HepG2 (cell line): Measurements from ENCODE around the gene ACOT2. TPM values are rescaled to one million over a fixed set of nuclear protein-coding genes. Genes with fewer than 3 reads are reported as not detected.

Experiments used
- ATAC-seq: fragments of 200-7000 bp; cut with Tn5 transposase; 3 replicates; pipeline ENCODE4 v1.9.1; 2020; ENCODE audit warnings: mild to moderate bottlenecking, moderate library complexity
- BruUV-seq: library from RNA; stranded (reverse); fragments of 400-500 nt; replicated peaks from 2 replicates; lab custom pipeline; 2021; lab: Mats Ljungman, UMichigan
- CTCF ChIA-PET: fragments of 300-600 bp; formaldehyde crosslinking; extraction: SDS; loops from one replicate; lab custom pipeline; 2021; ENCODE audit warnings: low total read pairs, inconsistent platforms, low intra/inter-chr PET ratio; lab: Yijun Ruan, JAX
- POLR2A ChIA-PET: fragments of 350-600 bp; sonication (Branson Sonifier 250); formaldehyde crosslinking; loops from one replicate; lab custom pipeline; 2020; ENCODE audit warnings: antibody characterized with exemption, inconsistent platforms; lab: Yijun Ruan, JAX
- DNase-seq: peaks from one replicate; pipeline ENCODE4 v3.0.0-alpha.2; 2015; ENCODE audit warnings: low spot score
- FAIRE-seq: peaks from 3 replicates; lab custom pipeline; 2011; peaks lifted over from hg19 to GRCh38; lab: Jason Lieb, UNC
- H2AFZ ChIP-seq: one replicate; pipeline ENCODE4 v1.6.1; 2011; ENCODE audit warnings: low read length, inconsistent platforms
- H3K27ac ChIP-seq: fragments of 300-600 bp; 3 replicates; pipeline ENCODE4 v1.8.0; 2011; ENCODE audit warnings: mixed run types, mild to moderate bottlenecking, mixed read lengths, low read length, inconsistent platforms; ENCODE audit not compliant: insufficient read depth; ENCODE audit errors: extremely low read length
- H3K27me3 ChIP-seq, 2 experiments: fragments of 200-600 bp in 1 of 2; 2 replicates in 1 of 2; 3 replicates in 1 of 2; pipeline versions ENCODE4 v1.6.0 to v1.8.0; 2011; ENCODE audit warnings: low read length in 2 of 2, mild to moderate bottlenecking in 2 of 2, moderate library complexity in 2 of 2, inconsistent platforms in 1 of 2; ENCODE audit not compliant: insufficient read depth in 2 of 2, control insufficient read depth in 1 of 2
- H3K36me3 ChIP-seq, 2 experiments: fragments of 200-600 bp in 1 of 2; replicated peaks in 1 of 2; 2 replicates in 1 of 2; 3 replicates in 1 of 2; pipeline versions ENCODE4 v1.5.1 to v1.8.0; 2011; ENCODE audit warnings: low read length in 2 of 2, inconsistent platforms in 1 of 2; ENCODE audit not compliant: insufficient read depth in 2 of 2, control insufficient read depth in 1 of 2
- H3K4me1 ChIP-seq: 2 replicates; pipeline ENCODE4 v1.5.1; 2012; ENCODE audit warnings: low read length, inconsistent platforms; ENCODE audit not compliant: insufficient read depth
- H3K4me2 ChIP-seq: 2 replicates; pipeline ENCODE4 v1.6.0; 2011; ENCODE audit warnings: low read depth, low read length, inconsistent platforms
- H3K4me3 ChIP-seq, 3 experiments: fragments of 200-600 bp in 1 of 3; sonication (generic), shearing (Covaris generic) in 1 of 3; replicated peaks in 1 of 3; 2 replicates each; pipeline ENCODE4 v1.5.1; 2011 to 2016; ENCODE audit warnings: low read length in 3 of 3, inconsistent platforms in 2 of 3, low read depth in 2 of 3, mild to moderate bottlenecking in 2 of 3, control low read depth in 1 of 3, mixed read lengths in 1 of 3; ENCODE audit not compliant: insufficient read depth in 1 of 3
- H3K79me2 ChIP-seq: one replicate; pipeline ENCODE4 v1.6.1; 2011; ENCODE audit warnings: low read length, inconsistent platforms; ENCODE audit not compliant: insufficient read depth
- H3K9ac ChIP-seq: 2 replicates; pipeline ENCODE4 v1.6.0; 2011; ENCODE audit warnings: mild to moderate bottlenecking, low read depth, low read length, inconsistent platforms; ENCODE audit not compliant: insufficient read depth
- H3K9me3 ChIP-seq: 2 replicates; pipeline ENCODE4 v1.5.1; 2012; ENCODE audit warnings: mild to moderate bottlenecking, low read length
- H4K20me1 ChIP-seq: 2 replicates; pipeline ENCODE4 v1.6.0; 2011; ENCODE audit warnings: inconsistent platforms, mild to moderate bottlenecking, low read length, moderate library complexity; ENCODE audit not compliant: insufficient read depth
- ATF7-NPFF ChIP-seq: sonication (generic); formaldehyde crosslinking; IDR thresholded peaks from 2 replicates; pipeline ENCODE4 v1.8.1; 2023; ENCODE audit warnings: mild to moderate bottlenecking, low read depth, missing genetic modification reagents, moderate library complexity
- HOXA5 ChIP-seq: sonication (generic); formaldehyde crosslinking; IDR thresholded peaks from 2 replicates; pipeline ENCODE4 v1.4.0; 2020; ENCODE audit warnings: missing genetic modification reagents
- MLXIP ChIP-seq: sonication (generic); formaldehyde crosslinking; IDR thresholded peaks from 2 replicates; pipeline ENCODE4 v1.9.0; 2021; ENCODE audit warnings: missing genetic modification reagents, borderline replicate concordance
- PCBP1 ChIP-seq: fragments of 200-400 bp; formaldehyde crosslinking; IDR thresholded peaks from 2 replicates; pipeline ENCODE4 v1.6.1; 2017; ENCODE audit warnings: mild to moderate bottlenecking, low read depth, low read length, borderline replicate concordance
- SMAD1 ChIP-seq: sonication (generic); formaldehyde crosslinking; IDR thresholded peaks from 2 replicates; pipeline ENCODE4 v1.4.0; 2020; ENCODE audit warnings: missing genetic modification reagents, low read depth, mild to moderate bottlenecking, borderline replicate concordance
- ZBTB10 ChIP-seq: sonication (generic); formaldehyde crosslinking; IDR thresholded peaks from 2 replicates; pipeline ENCODE4 v1.4.0; 2020; ENCODE audit warnings: missing genetic modification reagents, borderline replicate concordance
- ZBTB39 ChIP-seq: sonication (generic); formaldehyde crosslinking; IDR thresholded peaks from 2 replicates; pipeline ENCODE4 v1.5.0; 2020; ENCODE audit warnings: missing genetic modification reagents
- ZNF263 ChIP-seq: sonication (generic); formaldehyde crosslinking; IDR thresholded peaks from 2 replicates; pipeline ENCODE4 v1.4.0; 2020; ENCODE audit warnings: missing genetic modification reagents
- ZNF280D ChIP-seq: sonication (generic); formaldehyde crosslinking; IDR thresholded peaks from 2 replicates; pipeline ENCODE4 v1.5.1; 2020; ENCODE audit warnings: mild to moderate bottlenecking, missing genetic modification reagents
- ZNF333 ChIP-seq: sonication (generic); formaldehyde crosslinking; IDR thresholded peaks from 2 replicates; pipeline ENCODE4 v1.4.0; 2020; ENCODE audit warnings: mild to moderate bottlenecking, missing genetic modification reagents, borderline replicate concordance
- ZNF619 ChIP-seq: sonication (generic); formaldehyde crosslinking; IDR thresholded peaks from 2 replicates; pipeline ENCODE4 v1.4.0; 2020; ENCODE audit warnings: mild to moderate bottlenecking, missing genetic modification reagents
- ZNF83 ChIP-seq: sonication (generic); formaldehyde crosslinking; IDR thresholded peaks from 2 replicates; pipeline ENCODE4 v1.4.0; 2020; ENCODE audit warnings: missing genetic modification reagents, mild to moderate bottlenecking, borderline replicate concordance
- ZSCAN20 ChIP-seq: sonication (generic); formaldehyde crosslinking; IDR thresholded peaks from 2 replicates; pipeline ENCODE4 v1.4.0; 2020; ENCODE audit warnings: missing genetic modification reagents, mild to moderate bottlenecking, borderline replicate concordance
- WGBS: methylation state at CpG from one replicate; pipeline ENCODE4 v1.1.6; 2017; ENCODE audit warnings: low lambda C conversion rate; 5-methylcytosine and 5-hydroxymethylcytosine counted together
- in situ Hi-C: cut with HindIII; loops from 2 replicates; pipeline ENCODE4 v1.10.0; 2017; ENCODE audit warnings: low pct_unique_long_range_greater_than_20kb; ENCODE audit not compliant: extremely low pct_ligation_motif_present
- intact Hi-C: fragments of 100-400 bp; cut with micrococcal nuclease; formaldehyde crosslinking; loops from one replicate; pipeline ENCODE4 v1.10.0; 2022; ENCODE audit not compliant: unreplicated experiment
- polyA plus RNA-seq, 8 experiments: library from polyadenylated mRNA; depleted of rRNA in 3 of 8; stranded (reverse) in 7 of 8; unstranded in 1 of 8; fragments of >200 nt; fragmentation: Illumina TruSeq in 4 of 8; extraction: Trizol in 4 of 8; gene quantifications; 2 replicates each; pipeline versions ENCODE4 v1.2.1 to v1.2.3, GENCODE V29; 2011 to 2016; ENCODE audit warnings: low read depth in 4 of 8, missing spikeins in 1 of 8, mixed read lengths in 1 of 8; ENCODE audit not compliant: insufficient read depth in 1 of 8
- total RNA-seq, 5 experiments: library from RNA; depleted of rRNA; stranded (reverse); fragments of >200 nt; fragmentation: Illumina TruSeq; extraction: Trizol; gene quantifications; 2 replicates each; pipeline ENCODE4 v1.2.3, GENCODE V29; 2016; ENCODE audit warnings: low read depth in 1 of 5

ACOT2 gene
- total and polyA plus RNA-seq, 2 of the 13 experiments (the other 11 are each of a cell fraction or from before 2014, with no cell fraction given) = 60.0 to 110 TPM

DNA sequence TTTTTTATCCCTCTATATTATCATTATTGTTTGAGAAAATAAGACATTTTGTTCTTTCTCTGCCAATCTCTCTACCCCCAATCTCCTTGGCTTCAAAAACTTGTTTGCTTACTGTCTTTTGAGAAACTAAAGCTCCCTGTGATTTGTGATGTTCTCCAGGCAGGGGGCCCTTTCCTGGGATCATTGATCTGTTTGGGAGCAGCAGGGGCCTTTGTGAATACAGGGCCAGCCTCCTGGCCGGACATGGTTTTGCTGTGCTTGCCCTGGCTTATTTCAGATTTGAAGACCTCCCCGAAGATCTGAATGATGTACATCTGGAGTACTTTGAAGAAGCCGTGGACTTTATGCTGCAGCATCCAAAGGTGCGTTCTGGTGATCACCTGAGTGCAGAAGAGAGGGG lies 47.8 kb downstream of the ACOT2 start:
- no peak overlapping the region for H3K4me3 ChIP-seq
- WGBS = 8% methylated on average over 4 of the region's 4 CpGs
- H3K9me3 ChIP-seq = no peaks in the 10 kb centered on the region
- CTCF ChIA-PET = no interaction called here
- no peaks in the 10 kb centered on the region for H3K27me3 ChIP-seq
- no peaks in the 10 kb centered on the region for H3K36me3 ChIP-seq
- no peak overlapping the region for H3K27ac ChIP-seq
- no peak overlapping the region for H3K4me2 ChIP-seq
- DNase-seq (no peak), ATAC-seq (no peak), FAIRE-seq (no peak)
- H3K9ac ChIP-seq = no peak overlapping the region
- in situ Hi-C loops = no loop called here
- POLR2A ChIA-PET = no interaction called here
- H2AFZ ChIP-seq = no peak overlapping the region
- intact Hi-C loops = no loop called here
- H4K20me1 ChIP-seq = no peaks in the 10 kb centered on the region
- peaks cover 47% of the 10 kb centered on the region for H3K4me1 ChIP-seq
- no peaks in the 10 kb centered on the region for H3K79me2 ChIP-seq
- BruUV-seq = no TSS peak
- TF ChIP-seq ZBTB39 (CRISPR knock-in tag) (no peak), ZNF333 (no peak), ZNF263 (CRISPR knock-in tag) (no peak), PCBP1 (no peak), ZNF619 (CRISPR knock-in tag) (no peak), ZBTB10 (no peak), SMAD1 (CRISPR knock-in tag) (no peak), ZNF280D (CRISPR knock-in tag) (no peak), ATF7-NPFF (CRISPR knock-in tag) (no peak), MLXIP (CRISPR knock-in tag) (no peak), HOXA5 (no peak), ZSCAN20 (CRISPR knock-in tag) (no peak), ZNF83 (CRISPR knock-in tag) (no peak)
